SK-N-SH (cell line): ENCODE measurements around the gene KLC1. TPM values are rescaled to one million over a fixed set of nuclear protein-coding genes. Genes with fewer than 3 reads are reported as not detected.

Experiments used
- CTCF ChIA-PET: fragments of 300-600, 350-600 bp; formaldehyde crosslinking; extraction: SDS; loops from one replicate; lab custom pipeline; 2021; lab: Yijun Ruan, JAX
- POLR2A ChIA-PET: fragments of 350-600 bp; sonication (Branson Sonifier 250); formaldehyde crosslinking; extraction: SDS; loops from one replicate; lab custom pipeline; 2020; ENCODE audit warnings: antibody characterized with exemption, inconsistent platforms; lab: Yijun Ruan, JAX
- DNase-seq: peaks from one replicate; pipeline ENCODE4 v3.0.0; 2012
- H2AFZ ChIP-seq: fragments of 200-600 bp; sonication (generic); 2 replicates; pipeline ENCODE4 v1.8.1; 2016; ENCODE audit warnings: antibody characterized with exemption, mild to moderate bottlenecking, low read depth
- H3F3A ChIP-seq: fragments of 200-600 bp; sonication (generic); replicated peaks from 2 replicates; pipeline ENCODE3; 2016; ENCODE audit warnings: antibody characterized with exemption, mild to moderate bottlenecking; ENCODE audit not compliant: insufficient read depth
- H3K27ac ChIP-seq, 2 experiments: fragments of 200-500 bp in 1 of 2; fragments of 200-600 bp in 1 of 2; sonication (Bioruptor generic) in 1 of 2; sonication (generic), shearing (Covaris generic) in 1 of 2; 2 replicates each; pipeline versions ENCODE4 v1.5.1 to v1.6.1; 2014 to 2016; ENCODE audit warnings: low read depth in 2 of 2, inconsistent platforms in 1 of 2, low read length in 1 of 2, mild to moderate bottlenecking in 1 of 2, mixed read lengths in 1 of 2
- H3K27me3 ChIP-seq: fragments of 200-600 bp; sonication (generic), shearing (Covaris generic); 2 replicates; pipeline ENCODE4 v1.6.1; 2016; ENCODE audit warnings: mixed run types; ENCODE audit not compliant: insufficient read depth
- H3K36me3 ChIP-seq, 2 experiments: fragments of 200-500 bp in 1 of 2; fragments of 200-600 bp in 1 of 2; sonication (Bioruptor generic) in 1 of 2; sonication (generic) in 1 of 2; replicated peaks in 1 of 2; 2 replicates each; pipeline versions ENCODE3 to v1.5.1; 2014 to 2016; ENCODE audit warnings: low read length in 1 of 2, mild to moderate bottlenecking in 1 of 2; ENCODE audit not compliant: insufficient read depth in 2 of 2, control insufficient read depth in 1 of 2
- H3K4me1 ChIP-seq, 2 experiments: fragments of 200-500 bp in 1 of 2; fragments of 200-600 bp in 1 of 2; sonication (Bioruptor generic) in 1 of 2; sonication (generic), shearing (Covaris generic) in 1 of 2; 2 replicates each; pipeline versions ENCODE4 v1.5.1 to v1.6.1; 2014 to 2016; ENCODE audit warnings: low read depth in 1 of 2, low read length in 1 of 2, mixed run types in 1 of 2; ENCODE audit not compliant: insufficient read depth in 2 of 2, control insufficient read depth in 1 of 2
- H3K4me2 ChIP-seq: fragments of 200-600 bp; sonication (generic), shearing (Covaris generic); 2 replicates; pipeline ENCODE4 v1.6.1; 2017; ENCODE audit warnings: mixed run types
- H3K4me3 ChIP-seq, 2 experiments: fragments of 200-500 bp in 1 of 2; fragments of 200-600 bp in 1 of 2; sonication (Bioruptor generic) in 1 of 2; sonication (generic), shearing (Covaris generic) in 1 of 2; 2 replicates each; pipeline versions ENCODE4 v1.5.1 to v1.8.1; 2014 to 2016; ENCODE audit warnings: low read depth in 2 of 2, inconsistent platforms in 1 of 2, low read length in 1 of 2, mild to moderate bottlenecking in 1 of 2, mixed read lengths in 1 of 2, moderate library complexity in 1 of 2
- H3K79me2 ChIP-seq: fragments of 200-600 bp; sonication (generic); 2 replicates; pipeline ENCODE4 v1.8.1; 2017; ENCODE audit warnings: mild to moderate bottlenecking; ENCODE audit not compliant: insufficient read depth
- H3K9ac ChIP-seq: fragments of 200-600 bp; sonication (generic); 2 replicates; pipeline ENCODE4 v1.6.1; 2017; ENCODE audit warnings: mixed run types
- H3K9me2 ChIP-seq: fragments of 200-600 bp; sonication (generic); 2 replicates; pipeline ENCODE4 v1.6.1; 2017; ENCODE audit warnings: mixed run types
- H3K9me3 ChIP-seq: fragments of 200-600 bp; sonication (generic); 2 replicates; pipeline ENCODE4 v1.6.1; 2017; ENCODE audit warnings: mixed run types, mild to moderate bottlenecking, moderate library complexity
- H4K20me1 ChIP-seq: fragments of 200-600 bp; sonication (generic); 2 replicates; pipeline ENCODE4 v1.6.1; 2017; ENCODE audit warnings: mild to moderate bottlenecking, mixed run types; ENCODE audit not compliant: insufficient read depth
- CHD2 ChIP-seq: fragments of 150-350 bp; IDR thresholded peaks from 2 replicates; pipeline ENCODE4 v1.6.1; 2018; ENCODE audit warnings: low read length; ENCODE audit not compliant: partially characterized antibody
- CTCF ChIP-seq: fragments of 200-600 bp; sonication (generic); IDR thresholded peaks from 2 replicates; pipeline ENCODE4 v1.6.1; 2017; ENCODE audit warnings: antibody characterized with exemption, mild to moderate bottlenecking, moderate library complexity
- EP300 ChIP-seq, 2 experiments: IDR thresholded peaks; 2 replicates each; pipeline versions ENCODE4 v1.4.0 to v1.6.1; 2012; ENCODE audit warnings: borderline replicate concordance in 1 of 2, low read depth in 1 of 2, low read length in 1 of 2
- EZH2phosphoT487 ChIP-seq: fragments of 200-600 bp; sonication (generic); IDR thresholded peaks from 2 replicates; pipeline ENCODE4 v1.6.1; 2017; ENCODE audit warnings: low read depth, mixed run types, mild to moderate bottlenecking, antibody characterized with exemption, moderate library complexity, borderline replicate concordance
- MEF2A ChIP-seq: IDR thresholded peaks from 2 replicates; pipeline ENCODE4 v1.4.0; 2012; ENCODE audit warnings: low read depth, borderline replicate concordance
- POLR2AphosphoS5 ChIP-seq: IDR thresholded peaks from 2 replicates; pipeline ENCODE4 v1.6.1; 2012; ENCODE audit warnings: low read depth, low read length
- RFX5 ChIP-seq: IDR thresholded peaks from 2 replicates; pipeline ENCODE4 v1.6.1; 2012; ENCODE audit warnings: mild to moderate bottlenecking, improper control_type of control experiment, low read length
- TAF1 ChIP-seq: IDR thresholded peaks from 2 replicates; pipeline ENCODE4 v1.6.1; 2012; ENCODE audit warnings: low read depth, mild to moderate bottlenecking, low read length, moderate library complexity, borderline replicate concordance
- WGBS: methylation state at CpG from one replicate; pipeline ENCODE4 v1.1.6; 2017; ENCODE audit warnings: low lambda C conversion rate; 5-methylcytosine and 5-hydroxymethylcytosine counted together
- polyA plus RNA-seq, 3 experiments: library from polyadenylated mRNA; depleted of rRNA; stranded (reverse); fragments of >200 nt; gene quantifications; 2 replicates each; pipeline ENCODE4 v1.2.3, GENCODE V29; 2012
- TF ChIP-seq, protein P1 (sequence below): IDR thresholded peaks from 2 replicates; pipeline ENCODE4 v1.4.0; 2012; ENCODE audit warnings: low read depth, borderline replicate concordance
- TF ChIP-seq, protein P2 (sequence below): IDR thresholded peaks from 2 replicates; pipeline ENCODE4 v1.4.0; 2012; ENCODE audit warnings: low read depth
- TF ChIP-seq, protein P3 (sequence below): IDR thresholded peaks from 2 replicates; pipeline ENCODE4 v1.4.0; 2012; ENCODE audit warnings: low read depth, borderline replicate concordance
- TF ChIP-seq, protein P4 (sequence below): fragments of 150-350 bp; IDR thresholded peaks from 2 replicates; pipeline ENCODE4 v1.6.1; 2016; ENCODE audit warnings: mild to moderate bottlenecking, low read depth, low read length

KLC1 gene
- polyA plus RNA-seq, 1 of the 3 experiments (the other 2 are of a cell fraction), result 308 TPM

GRCh38 chr14:103723748-103724081, 94.7 kb downstream of the KLC1 start:
- Histone ChIP-seq H3K27ac (no peak overlapping the region), H3K4me3 (no peak overlapping the region), H3K9me3 (no peaks in the 10 kb centered on the region), H3K4me2 (no peak overlapping the region), H2AFZ (no peak overlapping the region), H3K9ac (no peak overlapping the region), H3K9me2 (no peaks in the 10 kb centered on the region), H4K20me1 (peaks cover 24% of the 10 kb centered on the region), H3K79me2 (peaks cover 54% of the 10 kb centered on the region; the same call in 1 of the 2 replicates), H3F3A (no peaks in the 10 kb centered on the region), H3K36me3 (peaks cover 4 to 10% of the 10 kb centered on the region in 2 experiments), H3K4me1 (no peaks in the 10 kb centered on the region; a peak in 1 of 4 replicates), H3K27me3 (no peaks in the 10 kb centered on the region)
- no peak for DNase-seq
- 96% methylated on average over 4 of the region's 7 CpGs for WGBS
- TF ChIP-seq EP300 (IDR thresholded peaks at IDR 0.05; ENCODE audit: borderline replicate concordance in 1 of 2, low read depth in 1 of 2, low read length in 1 of 2) (no peak), EZH2phosphoT487 (no peak), TAF1 (no peak), POLR2AphosphoS5 (no peak), CHD2 (no peak), CTCF (no peak), MEF2A (no peak), RFX5 (no peak)
- TF ChIP-seq, protein P1, sequence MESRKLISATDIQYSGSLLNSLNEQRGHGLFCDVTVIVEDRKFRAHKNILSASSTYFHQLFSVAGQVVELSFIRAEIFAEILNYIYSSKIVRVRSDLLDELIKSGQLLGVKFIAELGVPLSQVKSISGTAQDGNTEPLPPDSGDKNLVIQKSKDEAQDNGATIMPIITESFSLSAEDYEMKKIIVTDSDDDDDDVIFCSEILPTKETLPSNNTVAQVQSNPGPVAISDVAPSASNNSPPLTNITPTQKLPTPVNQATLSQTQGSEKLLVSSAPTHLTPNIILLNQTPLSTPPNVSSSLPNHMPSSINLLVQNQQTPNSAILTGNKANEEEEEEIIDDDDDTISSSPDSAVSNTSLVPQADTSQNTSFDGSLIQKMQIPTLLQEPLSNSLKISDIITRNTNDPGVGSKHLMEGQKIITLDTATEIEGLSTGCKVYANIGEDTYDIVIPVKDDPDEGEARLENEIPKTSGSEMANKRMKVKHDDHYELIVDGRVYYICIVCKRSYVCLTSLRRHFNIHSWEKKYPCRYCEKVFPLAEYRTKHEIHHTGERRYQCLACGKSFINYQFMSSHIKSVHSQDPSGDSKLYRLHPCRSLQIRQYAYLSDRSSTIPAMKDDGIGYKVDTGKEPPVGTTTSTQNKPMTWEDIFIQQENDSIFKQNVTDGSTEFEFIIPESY, result no peak
- TF ChIP-seq, protein P2, sequence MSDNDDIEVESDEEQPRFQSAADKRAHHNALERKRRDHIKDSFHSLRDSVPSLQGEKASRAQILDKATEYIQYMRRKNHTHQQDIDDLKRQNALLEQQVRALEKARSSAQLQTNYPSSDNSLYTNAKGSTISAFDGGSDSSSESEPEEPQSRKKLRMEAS, result no peak
- TF ChIP-seq, protein P3, sequence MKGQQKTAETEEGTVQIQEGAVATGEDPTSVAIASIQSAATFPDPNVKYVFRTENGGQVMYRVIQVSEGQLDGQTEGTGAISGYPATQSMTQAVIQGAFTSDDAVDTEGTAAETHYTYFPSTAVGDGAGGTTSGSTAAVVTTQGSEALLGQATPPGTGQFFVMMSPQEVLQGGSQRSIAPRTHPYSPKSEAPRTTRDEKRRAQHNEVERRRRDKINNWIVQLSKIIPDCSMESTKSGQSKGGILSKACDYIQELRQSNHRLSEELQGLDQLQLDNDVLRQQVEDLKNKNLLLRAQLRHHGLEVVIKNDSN, result no peak
- TF ChIP-seq, protein P4, sequence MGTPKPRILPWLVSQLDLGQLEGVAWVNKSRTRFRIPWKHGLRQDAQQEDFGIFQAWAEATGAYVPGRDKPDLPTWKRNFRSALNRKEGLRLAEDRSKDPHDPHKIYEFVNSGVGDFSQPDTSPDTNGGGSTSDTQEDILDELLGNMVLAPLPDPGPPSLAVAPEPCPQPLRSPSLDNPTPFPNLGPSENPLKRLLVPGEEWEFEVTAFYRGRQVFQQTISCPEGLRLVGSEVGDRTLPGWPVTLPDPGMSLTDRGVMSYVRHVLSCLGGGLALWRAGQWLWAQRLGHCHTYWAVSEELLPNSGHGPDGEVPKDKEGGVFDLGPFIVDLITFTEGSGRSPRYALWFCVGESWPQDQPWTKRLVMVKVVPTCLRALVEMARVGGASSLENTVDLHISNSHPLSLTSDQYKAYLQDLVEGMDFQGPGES, result no peak
- CTCF ChIA-PET, result interaction anchor here (0.6 kb wide), 1 partner anchor 7 kb away, joined by 3 read pairs; no protein-coding TSS in a partner anchor
- POLR2A ChIA-PET, result no interaction called here
